Epithelial cell of proximal tubule (primary cell): Measurements from ENCODE around the gene NACAD. TPM values are rescaled to one million over a fixed set of nuclear protein-coding genes. Genes with fewer than 3 reads are reported as not detected.

ENCODE experiments used
- DNase-seq: peaks from one replicate; pipeline ENCODE4 v3.0.0-alpha.2; 2011; ENCODE audit warnings: low read depth
- H3K4me3 ChIP-seq: 2 replicates; pipeline ENCODE4 v1.5.1; 2011; ENCODE audit warnings: low read depth, mild to moderate bottlenecking, low read length
- CTCF ChIP-seq: conservative IDR thresholded peaks from 2 replicates; pipeline ENCODE4 v1.5.1; 2012; ENCODE audit warnings: low read depth, mild to moderate bottlenecking, low read length
- total RNA-seq: library from RNA; depleted of rRNA; stranded (reverse); fragments of >200 nt; gene quantifications from 2 replicates; pipeline ENCODE4 v1.2.3, GENCODE V29; 2015

The NACAD gene
- total RNA-seq, 1 donor from 2014 or later: 7.9 TPM

- H3K4me3 ChIP-seq: no peak overlapping the region
- no peak for DNase-seq
- TF ChIP-seq CTCF: no peak
These were observed 28.5 kb downstream of the NACAD start for GRCh38 chr7:45060295-45060694.

DNA sequence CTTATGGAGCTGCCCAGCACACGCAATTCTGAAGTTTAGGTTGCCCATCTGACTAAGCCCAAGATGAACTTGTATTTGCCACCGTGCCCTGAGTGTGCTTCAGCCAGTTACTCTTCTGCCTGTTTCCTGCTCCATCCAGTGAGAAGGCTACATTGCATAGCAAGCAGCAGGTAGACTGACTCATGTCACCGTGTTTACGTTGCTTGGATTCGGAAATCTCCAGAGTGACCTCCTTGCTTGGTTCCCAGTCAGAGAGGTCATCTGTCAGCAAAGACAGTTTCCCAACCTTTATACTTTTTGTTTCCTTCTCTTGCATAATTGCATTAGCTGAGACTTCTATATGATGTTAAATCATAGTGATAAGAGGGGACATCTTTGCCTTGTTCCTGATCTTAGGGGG is 30.9 kb downstream of the NACAD start:
- TF ChIP-seq CTCF: no peak
- DNase-seq: no peak
- H3K4me3 ChIP-seq: no peak overlapping the region

DNA sequence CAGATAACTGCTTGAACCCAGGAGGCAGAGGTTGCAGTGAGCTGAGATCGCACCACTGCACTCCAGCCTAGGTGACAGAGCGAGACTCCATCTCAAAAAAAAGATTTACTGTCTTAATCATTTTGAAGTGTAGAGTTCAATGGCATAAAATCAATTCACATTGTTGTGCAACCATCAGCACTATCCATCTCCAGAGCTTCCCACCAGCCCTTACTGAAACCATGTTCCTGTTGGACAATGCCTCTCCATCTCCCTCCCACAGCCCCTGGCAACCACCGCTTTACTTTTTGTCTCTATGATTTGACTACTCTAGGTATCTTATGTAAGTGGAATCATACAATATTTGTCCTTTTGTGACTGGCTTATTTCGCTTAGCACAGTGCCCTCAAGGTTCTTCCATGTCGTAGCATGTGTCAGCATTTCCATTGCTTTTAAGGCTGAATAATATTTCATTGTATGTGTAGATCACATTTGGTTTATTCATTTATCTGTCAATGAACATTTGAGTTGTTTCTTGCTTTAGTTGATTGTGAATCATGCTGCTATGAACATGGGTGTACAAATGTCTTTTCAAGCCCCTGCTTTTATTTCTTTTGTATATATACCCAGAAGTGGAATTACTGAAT is 33.1 kb downstream of the NACAD start:
- TF ChIP-seq CTCF: no peak
- no peak for DNase-seq
- H3K4me3 ChIP-seq: no peak overlapping the region

DNA sequence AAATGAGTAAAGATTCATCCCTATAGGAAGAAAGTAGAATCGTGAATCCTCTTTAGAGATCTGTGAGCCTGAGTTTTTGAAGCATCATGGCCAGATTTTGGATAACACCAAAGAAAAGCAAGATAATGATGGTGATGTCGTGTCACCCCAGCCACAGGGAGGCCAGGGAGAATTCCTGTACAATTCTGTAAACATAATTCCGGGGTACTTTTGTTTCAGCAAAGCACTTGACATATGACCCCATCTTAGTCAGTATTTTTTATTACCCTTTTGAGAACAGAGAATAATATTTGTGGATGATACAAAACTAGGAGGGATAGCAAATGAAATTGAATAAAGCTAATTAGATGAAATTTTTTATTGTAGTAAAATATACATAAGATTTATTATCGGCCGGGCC is 33.8 kb downstream of the NACAD start:
- DNase-seq: no peak
- no peak for TF ChIP-seq CTCF
- no peak overlapping the region for H3K4me3 ChIP-seq

GRCh38 chr7:45054442-45054841 is 34.3 kb downstream of the NACAD start:
- H3K4me3 ChIP-seq: no peak overlapping the region
- no peak for TF ChIP-seq CTCF
- no peak for DNase-seq

DNA sequence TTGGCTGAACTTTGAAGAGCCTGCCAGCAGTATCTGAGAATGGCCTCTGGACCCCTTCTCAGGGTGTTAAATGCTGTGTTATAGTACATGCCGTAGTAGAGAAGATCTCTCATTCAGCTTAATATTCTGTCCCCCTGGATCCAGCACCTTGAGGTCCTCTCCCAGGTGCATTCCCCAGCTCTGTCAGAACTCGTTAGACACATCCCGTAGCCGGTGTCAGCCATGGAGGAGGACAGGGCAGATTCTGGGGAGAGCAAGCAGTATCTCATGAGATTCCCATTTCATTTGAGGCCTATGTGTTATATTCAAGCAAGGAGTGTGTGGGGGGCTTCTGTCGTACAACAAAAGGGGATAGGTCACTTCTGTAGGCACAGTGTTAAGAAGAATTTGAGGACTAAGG is 34.8 kb downstream of the NACAD start:
- TF ChIP-seq CTCF: no peak
- H3K4me3 ChIP-seq: no peak overlapping the region
- DNase-seq: no peak

DNA sequence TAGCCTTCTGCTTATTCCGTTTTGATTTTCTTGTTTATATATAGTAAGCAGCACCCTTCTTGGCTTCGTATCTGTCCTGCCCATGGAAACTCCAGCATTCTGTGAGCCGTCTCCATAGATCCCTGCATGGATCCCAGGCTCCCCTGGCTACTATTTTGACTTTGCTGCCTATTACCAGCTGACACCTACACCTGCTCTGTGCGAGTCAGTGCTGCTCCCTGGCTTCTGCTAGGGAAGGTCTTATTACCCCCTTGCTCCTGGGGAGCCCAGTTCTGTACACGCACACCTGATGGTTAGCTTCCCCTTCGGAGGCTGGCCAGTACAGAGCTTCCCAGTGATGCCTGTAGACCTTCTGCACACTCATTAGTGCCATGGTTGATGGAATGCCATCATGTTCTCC is 35.4 kb downstream of the NACAD start:
- DNase-seq: no peak
- H3K4me3 ChIP-seq: no peak overlapping the region
- no peak for TF ChIP-seq CTCF
